Testis (tissue), 3 donors: ENCODE measurements around the gene FAM47E. TPM values are rescaled to one million over a fixed set of nuclear protein-coding genes. Genes with fewer than 3 reads are reported as not detected.

ENCODE experiments used
- DNase-seq: peaks from one replicate; pipeline ENCODE4 v3.0.0-alpha.2; 2019
- H3K27ac ChIP-seq, 2 donors: fragments of 200-600 bp; sonication (generic); one replicate each; pipeline ENCODE4 v1.5.1; 2019
- H3K27me3 ChIP-seq: fragments of 200-600 bp; sonication (generic); one replicate; pipeline ENCODE4 v1.5.1; 2019
- H3K36me3 ChIP-seq: fragments of 200-600 bp; sonication (generic); one replicate; pipeline ENCODE4 v1.5.1; 2017; ENCODE audit warnings: low read depth; ENCODE audit errors: missing control alignments
- H3K4me1 ChIP-seq: fragments of 200-600 bp; sonication (generic); one replicate; pipeline ENCODE4 v1.5.1; 2019
- H3K4me3 ChIP-seq, 2 donors: fragments of 200-600 bp; sonication (generic); one replicate each; pipeline ENCODE4 v1.5.1; 2017 to 2019
- H3K9me3 ChIP-seq: fragments of 200-600 bp; sonication (generic); one replicate; pipeline ENCODE4 v1.5.1; 2017
- POLR2A ChIP-seq: fragments of 450-650 bp; IDR thresholded peaks from one replicate; pipeline ENCODE4 v1.6.1; 2017; ENCODE audit warnings: antibody characterized with exemption, mild to moderate bottlenecking, moderate library complexity
- WGBS, 2 donors: methylation state at CpG; one replicate each; pipeline ENCODE4 v1.1.5; 2018; 5-methylcytosine and 5-hydroxymethylcytosine counted together
- intact Hi-C: fragments of 100-400 bp; cut with DNase I; formaldehyde crosslinking; loops from one replicate; pipeline ENCODE4 v1.15.1; 2023; ENCODE audit warnings: low total_unique reads
- polyA plus RNA-seq: library from polyadenylated mRNA; stranded (reverse); fragments of 350-450 nt; fragmentation: Illumina TruSeq; extraction: RNeasy Lipid Tissue Mini Kit (QIAGEN cat#74804); gene quantifications from one replicate; pipeline ENCODE4 v1.2.3, GENCODE V29; 2014; ENCODE audit warnings: low read depth, low replicate concordance; ENCODE audit not compliant: insufficient read depth
- total RNA-seq, 2 donors: library from RNA; depleted of rRNA; stranded (reverse); fragments of >200 nt; gene quantifications; one replicate each; pipeline ENCODE4 v1.2.3, GENCODE V29; 2016
- TF ChIP-seq, protein P1 (sequence below), 3 experiments: fragments of 450-650 bp in 2 of 3; fragments of 200-600 bp in 1 of 3; sonication (generic) in 1 of 3; IDR thresholded peaks; one replicate each; pipeline ENCODE4 v1.5.1; 2016 to 2019; ENCODE audit warnings: antibody characterized with exemption in 3 of 3, mild to moderate bottlenecking in 2 of 3, moderate library complexity in 1 of 3

FAM47E gene
- total and polyA plus RNA-seq, 3 donors from 2014 or later: 11.0 to 22.8 (median 15.4) TPM

DNA sequence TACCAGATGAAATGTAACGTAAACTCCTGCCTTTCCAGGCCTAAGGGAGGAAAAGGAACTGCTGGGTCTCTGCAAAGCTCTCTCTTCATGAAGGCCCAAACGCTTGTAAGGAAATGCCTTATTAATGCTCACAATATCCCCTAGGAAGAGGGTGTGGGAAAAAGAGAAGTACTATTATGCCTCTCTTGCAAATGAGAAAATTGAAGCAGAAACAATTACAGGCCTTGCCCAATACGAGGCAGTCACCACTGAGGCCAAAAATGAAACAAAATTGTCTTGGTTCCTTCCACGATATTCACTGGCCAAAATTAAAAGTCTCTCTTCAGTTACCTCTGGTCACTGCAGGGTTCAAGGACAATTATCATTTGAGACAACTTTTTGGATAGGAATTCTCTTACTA, 41.1 kb upstream of the FAM47E start:
- Histone ChIP-seq H3K9me3 (no peaks in the 10 kb centered on the region), H3K27me3 (no peaks in the 10 kb centered on the region), H3K36me3 (no peaks in the 10 kb centered on the region), H3K4me1 (peaks cover 33% of the 10 kb centered on the region), H3K4me3 (no peak overlapping the region), H3K27ac (peak overlapping the region; percentile 18 to 77)
- DNase-seq: no peak
- TF ChIP-seq POLR2A: no peak
- TF ChIP-seq, protein P1, sequence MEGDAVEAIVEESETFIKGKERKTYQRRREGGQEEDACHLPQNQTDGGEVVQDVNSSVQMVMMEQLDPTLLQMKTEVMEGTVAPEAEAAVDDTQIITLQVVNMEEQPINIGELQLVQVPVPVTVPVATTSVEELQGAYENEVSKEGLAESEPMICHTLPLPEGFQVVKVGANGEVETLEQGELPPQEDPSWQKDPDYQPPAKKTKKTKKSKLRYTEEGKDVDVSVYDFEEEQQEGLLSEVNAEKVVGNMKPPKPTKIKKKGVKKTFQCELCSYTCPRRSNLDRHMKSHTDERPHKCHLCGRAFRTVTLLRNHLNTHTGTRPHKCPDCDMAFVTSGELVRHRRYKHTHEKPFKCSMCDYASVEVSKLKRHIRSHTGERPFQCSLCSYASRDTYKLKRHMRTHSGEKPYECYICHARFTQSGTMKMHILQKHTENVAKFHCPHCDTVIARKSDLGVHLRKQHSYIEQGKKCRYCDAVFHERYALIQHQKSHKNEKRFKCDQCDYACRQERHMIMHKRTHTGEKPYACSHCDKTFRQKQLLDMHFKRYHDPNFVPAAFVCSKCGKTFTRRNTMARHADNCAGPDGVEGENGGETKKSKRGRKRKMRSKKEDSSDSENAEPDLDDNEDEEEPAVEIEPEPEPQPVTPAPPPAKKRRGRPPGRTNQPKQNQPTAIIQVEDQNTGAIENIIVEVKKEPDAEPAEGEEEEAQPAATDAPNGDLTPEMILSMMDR (IDR thresholded peaks at IDR 0.05): no peak
- intact Hi-C loops: no loop called here
- 37 to 55% methylated on average over 4 of the region's 4 CpGs for WGBS, 2 donors

DNA sequence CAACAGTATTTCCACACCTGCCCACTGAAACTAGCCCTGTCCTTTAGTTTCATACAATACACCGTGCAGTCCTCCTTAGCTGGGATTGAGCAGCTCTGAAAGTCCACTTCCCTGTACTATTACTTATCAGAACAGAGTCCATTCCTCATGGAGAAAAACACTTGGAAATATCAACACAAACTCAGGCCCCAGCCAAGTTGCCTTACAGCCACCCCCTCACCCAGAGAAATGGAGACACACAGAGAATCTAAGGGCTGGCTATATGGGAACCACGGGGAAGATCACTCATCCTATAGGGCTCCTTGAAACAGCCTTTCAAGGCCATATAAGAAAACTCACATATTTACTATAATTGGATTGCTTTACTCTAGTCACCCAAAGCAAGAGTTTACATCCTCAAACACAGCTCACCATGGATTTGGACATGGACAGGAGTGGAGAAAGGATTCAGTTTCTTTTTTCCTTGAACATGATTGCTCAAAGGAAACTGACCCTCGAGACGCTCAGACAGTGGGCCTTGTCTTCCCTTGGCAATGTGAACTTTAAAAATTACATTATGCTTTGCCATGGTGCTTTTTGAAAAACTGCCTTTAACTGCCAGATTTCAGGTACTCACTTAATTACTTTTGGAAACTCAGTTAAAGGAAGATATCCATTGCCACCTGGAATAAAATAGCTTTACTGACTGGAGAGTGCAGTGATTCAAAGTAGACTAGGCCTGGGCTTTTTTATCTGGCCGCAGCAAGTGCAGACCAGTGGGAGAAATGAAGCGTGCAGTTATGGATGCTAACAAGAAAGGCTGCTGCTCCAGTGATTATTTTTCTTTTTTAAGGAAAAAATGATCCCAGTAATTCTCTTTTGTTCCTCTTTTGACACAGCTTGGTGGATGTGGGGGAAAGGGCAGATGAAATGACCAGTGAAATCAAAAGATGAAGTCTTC, 39.5 kb upstream of the FAM47E start:
- intact Hi-C loops: no loop called here
- Histone ChIP-seq H3K27ac (peak overlapping the region; percentile 95 to 97), H3K9me3 (no peaks in the 10 kb centered on the region), H3K4me1 (peaks cover 33% of the 10 kb centered on the region), H3K27me3 (no peaks in the 10 kb centered on the region), H3K4me3 (peak overlapping the region; percentile 85 to 90), H3K36me3 (no peaks in the 10 kb centered on the region)
- no peak for DNase-seq
- TF ChIP-seq POLR2A: no peak
- TF ChIP-seq, protein P1 (IDR thresholded peaks at IDR 0.05): no peak
- 8 to 23% methylated on average over 6 of the region's 6 CpGs for WGBS, 2 donors

GRCh38 chr4:76212851-76213414, 38.6 kb upstream of the FAM47E start:
- intact Hi-C loops: no loop called here
- 0% methylated on average over 13 to 14 of the region's 14 CpGs for WGBS, 2 donors

GRCh38 chr4:76213415-76214176, 37.9 kb upstream of the FAM47E start, which contains the start of gene SCARB2:
Gene SCARB2, minus strand, starts transcription at chr4:76213824. Its CDS starts 281 bp downstream, at chr4:76213543.
- peak within 1 kb of the TSS; percentile 95 to 97 for H3K27ac ChIP-seq
- peak; percentile 87 for DNase-seq
- no peaks in the 10 kb centered on the region for H3K36me3 ChIP-seq
- 0 to 2% methylated on average over 1 to 6 of the region's 94 CpGs for WGBS, 2 donors
- peak within 1 kb of the TSS; percentile 85 to 90 for H3K4me3 ChIP-seq
- peaks cover 31% of the 10 kb centered on the region for H3K4me1 ChIP-seq
- intact Hi-C loops: no loop called here
- no peaks in the 10 kb centered on the region for H3K27me3 ChIP-seq
- no peaks in the 10 kb centered on the region for H3K9me3 ChIP-seq
- TF ChIP-seq, protein P1 (IDR thresholded peaks at IDR 0.05): peak in 2 of 3 experiments; percentile 4 to 8
- TF ChIP-seq POLR2A: peak; percentile 45

More at GRCh38 chr4:76212851-76213414, 38.6 kb upstream of the FAM47E start:
- DNase-seq: peak; percentile 44
- Histone ChIP-seq H3K27ac (peak overlapping the region; percentile 95 to 97), H3K9me3 (no peaks in the 10 kb centered on the region), H3K36me3 (no peaks in the 10 kb centered on the region), H3K4me1 (peaks cover 33% of the 10 kb centered on the region), H3K4me3 (peak overlapping the region; percentile 85 to 90), H3K27me3 (no peaks in the 10 kb centered on the region)
- no peak for TF ChIP-seq POLR2A
- TF ChIP-seq, protein P1 (IDR thresholded peaks at IDR 0.05): no peak
